Activated CD4-positive, alpha-beta T cell treated with anti-CD3 and anti-CD28 coated beads for 4 hours (primary cell): ENCODE data around the gene ATXN7L1.
A peak's percentile ranks its signal among the peaks of the same experiment; 100 is the strongest.
"Not testable (repeated sequence)": the region's sequence is repeated elsewhere in the genome, so short reads cannot be mapped to it uniquely, and the experiment has no call there.

Source experiments
- DNase-seq, 2 donors: peaks; one replicate each; pipeline ENCODE4 v3.0.0-alpha.2; 2020

Gene ATXN7L1

DNA sequence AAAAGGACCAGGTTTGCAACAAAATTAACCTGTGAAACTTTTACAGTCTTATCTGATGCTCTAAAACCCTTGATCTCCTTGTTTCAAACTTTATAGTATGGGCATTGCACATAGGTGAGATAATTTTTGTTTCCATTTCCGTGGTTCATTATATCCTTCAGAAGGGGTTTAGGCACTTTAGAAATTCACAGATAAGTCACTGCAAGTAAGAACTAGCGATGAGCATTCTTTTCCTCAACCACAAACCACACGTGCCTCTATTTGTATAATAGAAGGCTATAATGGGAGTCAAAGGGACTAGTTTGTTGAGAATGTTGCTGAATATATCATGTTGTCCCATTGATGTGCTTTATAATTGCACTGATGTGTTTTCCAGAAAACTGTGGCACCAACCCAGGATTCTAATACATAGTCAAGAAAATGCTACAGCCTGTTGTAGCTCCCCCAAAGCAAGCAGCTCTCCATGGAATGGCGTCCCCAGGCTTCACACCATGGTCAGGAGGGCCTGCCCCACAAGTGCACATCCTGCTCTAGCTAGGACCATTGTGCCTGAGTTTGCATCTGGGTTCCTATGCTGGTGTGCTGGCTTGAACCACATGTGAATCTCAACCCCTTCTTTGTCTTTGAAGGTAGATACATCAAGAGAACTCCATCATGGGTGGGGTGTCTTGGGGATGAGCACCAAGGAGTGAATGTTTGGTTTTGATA, 14.0 kb upstream of the ATXN7L1 start:
- DNase-seq: peak; percentile 15 to 37

- no peak for DNase-seq
These were observed 11.3 kb upstream of the ATXN7L1 start for GRCh38 chr7:105887569-105888189.

- no peak for DNase-seq
These were observed 10.4 kb upstream of the ATXN7L1 start for GRCh38 chr7:105886776-105887175.

GRCh38 chr7:105885387-105886111, 9.2 kb upstream of the ATXN7L1 start:
- peak; percentile 9 to 13 for DNase-seq

GRCh38 chr7:105883179-105883578, 6.8 kb upstream of the ATXN7L1 start:
- DNase-seq: not testable (repeated sequence)

- no peak for DNase-seq
These were observed 5.0 kb upstream of the ATXN7L1 start for GRCh38 chr7:105881439-105881838.

DNA sequence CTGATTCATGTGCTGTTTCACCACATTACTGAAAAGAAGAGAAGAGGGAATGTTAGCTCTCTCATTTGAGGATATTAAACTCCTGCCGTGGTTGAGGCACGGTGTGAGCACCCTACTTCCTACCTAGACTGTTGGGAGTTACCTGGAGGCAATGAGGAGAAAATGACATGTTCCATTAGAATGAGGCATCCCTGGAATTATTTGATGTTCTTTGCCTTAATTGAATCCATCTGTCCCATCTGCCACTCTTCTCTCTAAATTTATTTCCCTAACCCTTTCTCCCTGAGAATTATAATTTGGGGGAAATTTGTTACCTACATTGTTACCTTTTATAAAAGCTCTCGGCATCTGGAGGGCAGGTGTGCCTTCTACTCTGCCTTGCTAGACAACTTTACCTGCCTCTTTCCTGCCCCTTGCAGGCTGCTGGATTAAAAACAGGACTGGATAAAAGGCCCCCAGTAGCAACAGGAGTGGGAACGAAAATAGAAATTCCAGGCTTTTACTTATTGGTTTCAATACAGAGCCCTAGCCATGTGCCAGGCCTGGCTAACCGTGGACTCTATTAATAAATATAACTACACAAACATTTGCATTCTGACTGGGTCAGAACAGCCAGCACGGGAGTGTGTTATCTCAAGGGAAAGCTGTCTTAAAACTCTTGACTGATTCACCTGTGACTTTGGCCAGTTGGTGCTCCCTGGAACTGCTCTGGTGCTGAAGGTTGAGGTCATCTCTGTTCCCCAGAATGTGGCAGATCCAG, 4.4 kb upstream of the ATXN7L1 start:
- no peak for DNase-seq

GRCh38 chr7:105879782-105880181, 3.4 kb upstream of the ATXN7L1 start:
- no peak for DNase-seq

- DNase-seq: no peak
These were observed 2.6 kb upstream of the ATXN7L1 start for GRCh38 chr7:105878746-105879605.

DNA sequence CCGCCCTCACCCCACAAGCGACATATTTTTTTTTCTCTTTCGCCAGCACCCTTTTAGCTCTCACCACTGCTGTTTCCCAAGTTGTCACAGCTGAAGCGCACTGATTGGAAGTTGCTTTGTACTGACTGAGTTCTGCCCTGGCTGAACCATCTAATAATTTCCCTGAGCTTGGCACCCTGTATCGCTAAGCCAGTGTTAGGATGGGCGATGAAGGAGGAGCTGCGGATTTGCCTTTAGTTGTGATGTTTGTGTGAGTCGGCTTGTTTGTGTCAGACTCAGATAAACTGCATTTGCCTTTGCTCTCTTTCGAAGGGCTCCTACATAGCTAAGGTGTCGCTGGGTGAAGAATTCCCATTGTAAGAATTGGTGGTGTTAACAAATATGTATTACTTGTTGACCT, 1.3 kb upstream of the ATXN7L1 start:
- DNase-seq: no peak

- peak in 1 of 2 donors; percentile 20 for DNase-seq
These were observed 684 bp upstream of the ATXN7L1 start for GRCh38 chr7:105876964-105877601.

GRCh38 chr7:105875505-105875904, 894 bp downstream of the ATXN7L1 start:
- DNase-seq: no peak

DNA sequence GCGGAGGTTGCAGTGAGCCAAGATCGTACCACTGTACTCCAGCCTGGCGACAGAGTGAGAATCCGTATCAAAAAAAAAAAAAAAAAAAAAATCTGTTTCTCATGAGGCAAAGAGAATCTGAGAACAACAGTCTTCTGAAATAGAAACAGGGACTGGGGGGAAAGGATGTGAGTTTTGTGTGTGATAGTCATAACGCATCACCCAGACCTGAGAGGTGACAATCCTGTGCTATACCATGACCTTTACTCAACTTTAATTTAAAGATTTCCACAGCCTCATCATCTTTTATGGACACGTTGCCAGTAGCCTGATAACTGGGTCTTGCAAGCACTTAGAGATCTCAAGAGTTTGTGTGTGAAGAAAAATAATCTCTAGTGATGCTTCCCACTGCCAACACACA, 2.3 kb downstream of the ATXN7L1 start:
- no peak for DNase-seq

- DNase-seq: no peak
These were observed 3.9 kb downstream of the ATXN7L1 start for GRCh38 chr7:105872491-105872890.

DNA sequence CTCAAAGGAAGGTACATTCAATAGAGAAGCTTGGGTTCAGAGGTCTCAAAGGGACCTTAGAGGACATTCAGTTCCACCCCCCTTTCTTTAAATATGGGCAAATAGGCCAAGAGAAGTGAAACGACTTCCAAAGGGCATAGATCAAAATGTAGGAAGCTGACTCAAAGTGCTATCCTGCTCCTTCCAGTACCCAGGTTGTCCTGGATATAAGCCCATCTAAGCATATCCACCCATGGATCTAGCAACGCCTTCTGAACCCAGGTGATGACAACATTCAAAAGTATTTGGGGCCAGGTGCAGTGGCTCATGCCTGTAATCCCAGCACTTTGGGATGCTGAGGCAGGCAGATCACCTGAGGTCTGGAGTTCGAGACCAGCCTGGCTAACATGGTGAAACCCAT, 5.3 kb downstream of the ATXN7L1 start:
- DNase-seq: no peak

- DNase-seq: no peak
These were observed 10.1 kb downstream of the ATXN7L1 start for GRCh38 chr7:105866102-105866801.

- DNase-seq: no peak
These were observed 12.5 kb downstream of the ATXN7L1 start for GRCh38 chr7:105863876-105864275.

DNA sequence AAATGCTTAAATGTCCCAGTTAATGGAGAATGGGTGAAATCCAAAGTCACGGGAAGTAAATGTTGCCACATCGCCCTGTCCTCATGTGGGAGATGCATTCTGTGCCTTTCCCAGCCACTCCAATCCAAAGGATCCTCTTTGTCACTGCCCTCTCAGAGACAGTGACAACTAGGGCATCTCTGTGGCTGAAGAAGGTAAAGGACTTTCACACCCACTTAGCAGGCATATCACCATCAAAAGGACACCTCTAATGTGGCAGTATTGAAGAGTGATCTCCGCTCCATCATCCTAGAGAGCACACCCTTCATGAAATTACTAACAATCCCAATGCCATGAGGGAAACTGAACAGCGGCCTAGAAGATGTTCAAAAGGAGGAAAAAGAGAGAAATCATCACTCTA, 13.6 kb downstream of the ATXN7L1 start:
- no peak for DNase-seq

GRCh38 chr7:105862276-105862675, 14.1 kb downstream of the ATXN7L1 start:
- no peak for DNase-seq

DNA sequence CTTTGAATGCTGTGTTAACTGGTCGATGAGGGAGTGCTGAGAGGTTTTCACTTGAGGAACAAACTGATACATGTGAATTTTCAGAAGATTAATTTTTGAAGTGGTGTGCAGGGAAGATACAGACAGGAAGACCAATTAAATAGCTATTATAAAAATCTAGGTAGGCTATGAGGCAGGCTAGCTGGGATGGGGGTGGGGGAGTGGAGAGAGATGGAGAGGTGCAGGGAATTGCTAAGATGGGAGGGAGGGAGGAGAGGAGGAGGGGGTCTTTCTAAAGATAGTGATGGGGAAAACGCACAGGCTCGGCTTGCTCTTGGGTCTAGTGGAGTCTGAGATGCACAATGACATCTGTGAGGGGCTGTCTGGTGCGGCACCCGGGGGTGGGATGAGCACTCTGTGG, 15.2 kb downstream of the ATXN7L1 start:
- no peak for DNase-seq

GRCh38 chr7:105860793-105861192, 15.6 kb downstream of the ATXN7L1 start:
- no peak for DNase-seq
